Jurkat, Clone E6-1 (cell line): ENCODE data around the gene MUC2.
"Not testable (repeated sequence)": the region's sequence is repeated elsewhere in the genome, so short reads cannot be mapped to it uniquely, and the experiment has no call there.

Source experiments
- DNase-seq: peaks from one replicate; pipeline ENCODE4 v3.0.0-alpha.2; 2011; ENCODE audit warnings: low read depth, low spot score
- H3K4me3 ChIP-seq: 2 replicates; pipeline ENCODE4 v1.5.1; 2011; ENCODE audit warnings: mild to moderate bottlenecking, low read length, control low read depth, moderate library complexity

MUC2 gene

GRCh38 chr11:1113405-1114201, 38.9 kb downstream of the MUC2 start:
- H3K4me3 ChIP-seq: no peak overlapping the region
- no peak for DNase-seq

DNA sequence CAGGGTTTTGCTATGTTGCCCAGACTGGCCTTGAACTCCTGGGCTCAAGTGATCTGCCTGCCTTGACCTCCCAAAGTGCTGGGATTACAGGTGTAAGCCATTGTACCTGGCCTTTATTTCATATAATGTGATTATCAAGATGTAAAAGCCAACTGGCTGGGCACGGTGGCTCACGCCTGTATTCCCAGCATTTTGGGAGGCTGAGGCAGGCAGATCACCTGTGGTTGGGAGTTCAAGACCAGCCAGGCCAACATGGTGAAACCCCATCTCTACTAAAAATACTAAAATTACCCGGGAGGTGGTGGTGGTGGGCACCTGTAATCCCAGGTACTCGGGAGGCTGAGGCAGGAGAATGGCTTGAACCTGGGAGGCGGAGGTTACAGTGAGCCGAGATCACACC, 40.6 kb downstream of the MUC2 start:
- DNase-seq, H3K4me3 ChIP-seq: not testable (repeated sequence)

DNA sequence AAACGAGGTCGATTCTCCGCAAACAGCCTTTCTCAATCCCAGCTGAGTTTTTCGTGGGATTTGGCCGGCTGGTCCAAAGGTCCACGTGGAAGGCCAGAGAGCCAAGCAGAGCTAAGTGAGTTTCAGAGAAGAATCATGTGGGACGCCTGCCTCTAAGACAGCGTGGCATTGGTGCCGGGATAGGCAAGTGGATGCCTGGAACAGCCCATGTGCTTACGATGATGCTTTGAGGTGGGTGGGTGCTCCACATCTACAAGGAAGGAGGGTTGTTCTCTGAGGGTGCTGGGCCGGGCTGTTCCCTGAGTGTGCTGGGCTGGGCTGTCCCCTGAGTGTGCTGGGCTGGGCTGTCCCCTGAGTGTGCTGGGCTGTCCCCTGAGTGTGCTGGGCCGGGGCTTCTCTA, 41.4 kb downstream of the MUC2 start:
- DNase-seq: no peak
- H3K4me3 ChIP-seq: no peak overlapping the region

DNA sequence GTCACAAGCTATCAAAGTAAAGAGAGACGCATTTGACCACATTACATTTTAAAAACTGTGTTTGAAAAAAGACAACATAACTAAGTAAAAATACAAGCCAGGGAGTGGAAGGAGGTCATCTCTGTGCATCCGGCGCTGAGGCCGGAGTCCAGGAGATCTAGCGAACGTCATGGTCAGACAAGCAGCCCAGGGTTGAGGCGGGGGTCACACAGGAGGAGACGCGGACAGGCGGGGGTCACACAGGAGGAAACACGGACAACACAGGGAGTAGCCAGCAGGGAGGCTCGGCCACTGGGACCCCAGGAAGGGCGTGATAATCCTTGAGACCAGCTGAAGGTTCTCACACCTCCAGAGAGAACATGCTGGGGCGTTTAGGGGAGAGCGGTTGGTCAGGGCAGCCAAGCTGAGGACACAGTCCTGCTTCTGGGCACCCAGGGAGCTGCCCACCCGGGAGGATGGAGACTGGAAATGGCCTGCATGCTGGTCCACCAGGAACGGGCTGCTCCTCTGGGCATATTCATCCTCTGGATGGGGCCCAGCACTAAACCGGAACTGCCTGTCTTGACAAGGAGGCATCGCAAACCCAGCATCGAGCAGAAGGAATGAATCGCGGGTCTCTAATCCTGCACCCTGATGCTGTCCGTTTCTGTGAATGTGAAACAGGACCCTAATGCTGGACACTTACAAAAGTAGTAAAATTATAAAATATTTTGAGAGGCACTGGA, 42.2 kb downstream of the MUC2 start:
- H3K4me3 ChIP-seq: no peak overlapping the region
- no peak for DNase-seq

GRCh38 chr11:1117992-1118391, 43.3 kb downstream of the MUC2 start:
- no peak for DNase-seq
- no peak overlapping the region for H3K4me3 ChIP-seq

- no peak for DNase-seq
- H3K4me3 ChIP-seq: no peak overlapping the region
Observed at GRCh38 chr11:1118755-1119603, 44.3 kb downstream of the MUC2 start.

DNA sequence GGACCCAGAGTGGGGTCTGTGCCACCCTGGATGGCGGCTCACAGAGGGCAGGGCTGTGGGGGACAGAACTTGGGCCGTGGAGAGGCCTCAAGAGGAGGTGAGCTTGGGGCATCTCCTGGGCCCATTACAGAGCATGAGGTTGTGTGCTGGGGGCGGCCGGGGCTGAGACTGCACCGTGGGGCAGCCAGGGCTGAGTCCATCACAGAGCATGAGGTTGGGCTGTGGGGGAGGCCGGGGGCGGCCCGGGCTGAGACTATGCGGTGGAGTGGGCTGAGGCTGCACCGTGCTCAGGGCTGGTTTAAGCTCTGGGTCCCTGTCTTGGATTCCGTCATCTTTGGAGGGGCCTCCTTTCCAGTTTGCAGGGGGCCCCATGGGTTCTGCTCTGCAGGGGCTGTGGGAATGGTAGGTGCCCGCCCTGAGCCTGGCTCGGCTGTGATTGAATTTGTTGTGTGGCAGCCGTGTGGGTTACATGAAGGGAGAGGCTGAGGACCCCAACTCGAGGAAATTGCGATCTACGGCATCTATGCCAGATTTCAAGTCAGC, 45.0 kb downstream of the MUC2 start:
- no peak overlapping the region for H3K4me3 ChIP-seq
- no peak for DNase-seq

- H3K4me3 ChIP-seq: no peak overlapping the region
- no peak for DNase-seq
Observed at GRCh38 chr11:1120532-1121330, 46.1 kb downstream of the MUC2 start.

DNA sequence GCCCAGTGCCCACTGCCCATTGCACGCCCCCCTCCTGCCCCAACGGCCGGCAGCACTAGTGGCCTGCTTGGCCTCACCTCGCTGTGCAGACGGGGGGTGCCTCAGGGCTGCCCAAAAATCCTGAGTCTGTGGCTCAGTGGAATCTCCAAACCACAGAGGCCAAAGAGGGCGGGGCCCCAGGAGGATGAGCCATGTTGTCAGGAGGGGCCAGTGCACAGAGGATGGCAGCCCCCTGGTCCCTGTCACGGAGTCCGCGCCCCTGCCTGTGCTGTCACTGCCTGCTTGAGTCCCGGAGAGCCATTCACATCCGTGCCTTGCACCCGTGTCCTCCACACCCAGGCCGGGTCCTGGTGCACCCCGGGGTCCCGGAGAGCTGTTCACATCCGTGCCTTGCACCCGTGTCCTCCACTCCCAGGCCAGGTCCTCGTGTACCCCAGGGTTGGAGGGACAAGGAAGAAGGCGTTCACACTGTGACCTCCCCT, 46.7 kb downstream of the MUC2 start:
- no peak for DNase-seq
- no peak overlapping the region for H3K4me3 ChIP-seq

- H3K4me3 ChIP-seq: no peak overlapping the region
- no peak for DNase-seq
Observed at GRCh38 chr11:1121813-1122663, 47.4 kb downstream of the MUC2 start.

- DNase-seq: no peak
- no peak overlapping the region for H3K4me3 ChIP-seq
Observed at GRCh38 chr11:1122664-1123002, 48.0 kb downstream of the MUC2 start.

DNA sequence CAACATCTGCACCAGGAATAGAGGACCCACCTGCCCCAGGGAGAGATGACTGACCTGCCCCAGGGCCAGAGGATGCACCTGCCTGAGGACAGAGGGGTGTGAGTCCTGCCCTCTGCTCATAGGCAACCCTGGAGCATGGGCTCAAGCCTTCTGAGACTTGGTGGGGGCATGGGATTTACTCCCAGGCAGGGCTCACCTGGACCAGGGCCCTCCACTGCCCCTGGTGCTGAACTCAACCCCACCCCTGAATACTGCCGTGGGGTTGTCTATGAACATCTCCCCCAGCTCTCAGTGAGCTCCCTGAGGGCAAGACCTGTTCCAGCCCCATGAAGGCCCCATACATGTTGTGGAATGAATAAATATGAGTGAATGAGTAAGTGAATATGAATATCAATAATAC, 49.3 kb downstream of the MUC2 start:
- DNase-seq: no peak
- no peak overlapping the region for H3K4me3 ChIP-seq
